HG03159 (cell line): Measurements from ENCODE around the gene FBXW7.

Experiments
- ATAC-seq: cut with Tn5 transposase; IDR thresholded peaks from one replicate; pipeline ENCODE4 v1.9.1; 2021; ENCODE audit warnings: mild to moderate bottlenecking, moderate library complexity; ENCODE audit not compliant: unreplicated experiment

The FBXW7 gene

GRCh38 chr4:152346526-152346925 is 189.4 kb downstream of the FBXW7 start:
- no peak for ATAC-seq

- no peak for ATAC-seq
Measured at GRCh38 chr4:152344001-152344400, 191.9 kb downstream of the FBXW7 start.

GRCh38 chr4:152342293-152342692 is 193.6 kb downstream of the FBXW7 start:
- no peak for ATAC-seq

- no peak for ATAC-seq
Measured at GRCh38 chr4:152340818-152341217, 195.1 kb downstream of the FBXW7 start.

GRCh38 chr4:152339576-152339975 is 196.3 kb downstream of the FBXW7 start:
- ATAC-seq, result no peak

GRCh38 chr4:152334931-152335330 is 201.0 kb downstream of the FBXW7 start:
- ATAC-seq, result no peak

GRCh38 chr4:152331042-152331441 is 204.8 kb downstream of the FBXW7 start:
- ATAC-seq, result no peak

GRCh38 chr4:152328582-152328981 is 207.3 kb downstream of the FBXW7 start:
- ATAC-seq, result no peak

GRCh38 chr4:152327606-152328453 is 208.1 kb downstream of the FBXW7 start:
- ATAC-seq, result no peak

- ATAC-seq, result no peak
Measured at GRCh38 chr4:152325831-152326230, 210.1 kb downstream of the FBXW7 start.

GRCh38 chr4:152323221-152323620 is 212.7 kb downstream of the FBXW7 start:
- ATAC-seq, result no peak

- ATAC-seq, result no peak
Measured at GRCh38 chr4:152322656-152323055, 213.2 kb downstream of the FBXW7 start.

GRCh38 chr4:152321923-152322322 is 214.0 kb downstream of the FBXW7 start:
- no peak for ATAC-seq

- ATAC-seq, result no peak
Measured at GRCh38 chr4:152321398-152321797, 214.5 kb downstream of the FBXW7 start.

GRCh38 chr4:152316969-152317368 is 218.9 kb downstream of the FBXW7 start:
- no peak for ATAC-seq

- ATAC-seq, result no peak
Measured at GRCh38 chr4:152310257-152310656, 225.6 kb downstream of the FBXW7 start.

GRCh38 chr4:152309418-152309817 is 226.5 kb downstream of the FBXW7 start:
- ATAC-seq, result no peak

GRCh38 chr4:152308951-152309350 is 226.9 kb downstream of the FBXW7 start:
- no peak for ATAC-seq

- no peak for ATAC-seq
Measured at GRCh38 chr4:152307669-152308068, 228.2 kb downstream of the FBXW7 start.

- no peak for ATAC-seq
Measured at GRCh38 chr4:152306541-152306940, 229.4 kb downstream of the FBXW7 start.

- peak; percentile 96 for ATAC-seq
Measured at GRCh38 chr4:152304220-152304619, 231.7 kb downstream of the FBXW7 start.

- no peak for ATAC-seq
Measured at GRCh38 chr4:152301381-152301780, 234.5 kb downstream of the FBXW7 start.

GRCh38 chr4:152299553-152299952 is 236.3 kb downstream of the FBXW7 start:
- no peak for ATAC-seq
